Smooth muscle cell (in vitro differentiated cells): ENCODE results near the gene OTOP3. TPM values are rescaled to one million over a fixed set of nuclear protein-coding genes. Genes with fewer than 3 reads are reported as not detected.

Experiments
- DNase-seq: peaks from one replicate; lab custom pipeline; 2025; ENCODE audit not compliant: unreplicated experiment; lab: John Stamatoyannopoulos, UW
- H2AFZ ChIP-seq: fragments of 200-600 bp; sonication (generic); 2 replicates; pipeline ENCODE4 v1.6.0; 2016; ENCODE audit warnings: antibody characterized with exemption, low read depth, mild to moderate bottlenecking
- H3F3A ChIP-seq: fragments of 200-600 bp; sonication (generic); 2 replicates; pipeline ENCODE4 v1.6.0; 2017; ENCODE audit warnings: antibody characterized with exemption, low read depth
- H3K27ac ChIP-seq: fragments of 200-600 bp; sonication (generic); 2 replicates; pipeline ENCODE4 v1.5.1; 2016; ENCODE audit warnings: low read depth, mild to moderate bottlenecking
- H3K27me3 ChIP-seq: fragments of 200-600 bp; sonication (generic); 2 replicates; pipeline ENCODE4 v1.6.1; 2016; ENCODE audit warnings: low read depth, mild to moderate bottlenecking
- H3K36me3 ChIP-seq: fragments of 200-600 bp; sonication (generic); 2 replicates; pipeline ENCODE4 v1.5.1; 2016; ENCODE audit warnings: low read depth
- H3K4me1 ChIP-seq: fragments of 200-600 bp; sonication (generic); 2 replicates; pipeline ENCODE4 v1.5.1; 2016; ENCODE audit warnings: low read depth
- H3K4me2 ChIP-seq: fragments of 200-600 bp; sonication (generic); 2 replicates; pipeline ENCODE4 v1.6.0; 2016; ENCODE audit warnings: mild to moderate bottlenecking
- H3K4me3 ChIP-seq: fragments of 200-600 bp; sonication (generic); 2 replicates; pipeline ENCODE4 v1.5.1; 2016; ENCODE audit warnings: mild to moderate bottlenecking
- H3K79me2 ChIP-seq: fragments of 200-600 bp; sonication (generic); 2 replicates; pipeline ENCODE4 v1.6.0; 2016; ENCODE audit warnings: low read depth, mild to moderate bottlenecking
- H3K9ac ChIP-seq: fragments of 200-600 bp; sonication (generic); 2 replicates; pipeline ENCODE4 v1.6.0; 2016; ENCODE audit warnings: low read depth
- H3K9me3 ChIP-seq: fragments of 200-600 bp; sonication (generic); replicated peaks from 2 replicates; pipeline ENCODE4 v1.5.1; 2016; ENCODE audit warnings: low read depth
- H4K20me1 ChIP-seq: fragments of 200-600 bp; sonication (generic); 2 replicates; pipeline ENCODE4 v1.6.0; 2016; ENCODE audit warnings: low read depth
- CTCF ChIP-seq: fragments of 200-600 bp; sonication (generic); IDR thresholded peaks from 2 replicates; pipeline ENCODE4 v1.5.1; 2017; ENCODE audit warnings: borderline replicate concordance, mild to moderate bottlenecking, antibody characterized with exemption; ENCODE audit not compliant: insufficient read depth, poor library complexity, severe bottlenecking
- WGBS: methylation state at CpG from one replicate; pipeline ENCODE4 v1.1.7; 2016; ENCODE audit warnings: low lambda C conversion rate; 5-methylcytosine and 5-hydroxymethylcytosine counted together
- polyA plus RNA-seq: library from polyadenylated mRNA; unstranded; fragments of >200 nt; fragmentation: Nextera tagmentation; extraction: Ambion mirVana; gene quantifications from 2 replicates; pipeline ENCODE4 v1.2.1, GENCODE V29; 2016
- total RNA-seq: library from RNA; depleted of rRNA; stranded (reverse); fragments of >200 nt; gene quantifications from 2 replicates; pipeline ENCODE4 v1.2.3, GENCODE V29; 2014

The OTOP3 gene
- total and polyA plus RNA-seq, 2 experiments from 2014 or later, result not detected

GRCh38 chr17:74951065-74951464, 15.4 kb downstream of the OTOP3 start:
- WGBS, result 75% methylated on average over 3 of the region's 3 CpGs
- no peak for DNase-seq
- no peaks in the 10 kb centered on the region for H3F3A ChIP-seq
- no peak overlapping the region for H3K4me2 ChIP-seq
- no peak for TF ChIP-seq CTCF
- H3K9ac ChIP-seq, result no peak overlapping the region
- no peak overlapping the region for H2AFZ ChIP-seq
- no peaks in the 10 kb centered on the region for H3K36me3 ChIP-seq
- no peak overlapping the region for H3K27ac ChIP-seq
- no peaks in the 10 kb centered on the region for H3K4me1 ChIP-seq
- H3K79me2 ChIP-seq, result no peaks in the 10 kb centered on the region
- no peaks in the 10 kb centered on the region for H3K9me3 ChIP-seq
- no peak overlapping the region for H3K4me3 ChIP-seq
- peaks cover 2% of the 10 kb centered on the region for H3K27me3 ChIP-seq
- H4K20me1 ChIP-seq, result no peaks in the 10 kb centered on the region

- no peaks in the 10 kb centered on the region for H3K4me1 ChIP-seq
- H3K4me2 ChIP-seq, result no peak overlapping the region
- DNase-seq, result no peak
- H3K27me3 ChIP-seq, result peaks cover 2% of the 10 kb centered on the region
- no peaks in the 10 kb centered on the region for H3K36me3 ChIP-seq
- no peak overlapping the region for H2AFZ ChIP-seq
- 74% methylated on average over 32 of the region's 32 CpGs for WGBS
- H4K20me1 ChIP-seq, result no peaks in the 10 kb centered on the region
- no peak overlapping the region for H3K27ac ChIP-seq
- H3K9ac ChIP-seq, result no peak overlapping the region
- no peak for TF ChIP-seq CTCF
- no peaks in the 10 kb centered on the region for H3K79me2 ChIP-seq
- H3F3A ChIP-seq, result no peaks in the 10 kb centered on the region
- no peaks in the 10 kb centered on the region for H3K9me3 ChIP-seq
- H3K4me3 ChIP-seq, result no peak overlapping the region
These were observed 16.2 kb downstream of the OTOP3 start for GRCh38 chr17:74951680-74952421.

- Histone ChIP-seq H3K9ac (no peak overlapping the region), H3F3A (no peaks in the 10 kb centered on the region), H3K4me2 (no peak overlapping the region), H3K9me3 (no peaks in the 10 kb centered on the region), H3K4me1 (no peaks in the 10 kb centered on the region), H3K36me3 (no peaks in the 10 kb centered on the region), H2AFZ (no peak overlapping the region), H3K4me3 (no peak overlapping the region), H3K79me2 (no peaks in the 10 kb centered on the region), H3K27ac (no peak overlapping the region), H4K20me1 (no peaks in the 10 kb centered on the region), H3K27me3 (peaks cover 2% of the 10 kb centered on the region)
- no peak for DNase-seq
- TF ChIP-seq CTCF, result no peak
- 88% methylated on average over 24 of the region's 24 CpGs for WGBS
These were observed 16.9 kb downstream of the OTOP3 start for GRCh38 chr17:74952431-74953133.
